Left cardiac atrium (tissue), 4 donors: ENCODE measurements around the gene EPN1. TPM values are rescaled to one million over a fixed set of nuclear protein-coding genes. Genes with fewer than 3 reads are reported as not detected.

ENCODE experiments used
- ATAC-seq, 2 donors: fragments of 200-7000 bp; cut with Tn5 transposase; one replicate each; pipeline ENCODE4 v1.9.1; 2020; ENCODE audit warnings: mild to moderate bottlenecking in 2 of 2, moderate library complexity in 2 of 2
- DNase-seq: peaks from one replicate; pipeline ENCODE4 v3.0.0-alpha.2; 2020
- intact Hi-C, 2 donors: fragments of 100-400 bp; cut with DNase I; formaldehyde crosslinking; loops; one replicate each; pipeline versions ENCODE4 v1.14.1 to v1.15.1; 2022 to 2023
- total RNA-seq, 2 donors: library from RNA; stranded (reverse); fragmentation: NEBNext Ultra II Directional; extraction: Animal tissue kit (Norgen Biotek cat#: 25700); gene quantifications; one replicate each; pipeline ENCODE4 v1.2.1, GENCODE V29; 2021
- donor health status: DM: no; HTN: yes; CAD: no.
- donor health status: DM: no; HTN: yes; CAD: no; lungs with severe emphysema.
- donor health status: DM: yes; HTN: yes; CAD: no.
- donor health status: Dilated cardiomyopathy.

Gene EPN1
- total RNA-seq, 2 donors from 2014 or later: 148 to 165 TPM

DNA sequence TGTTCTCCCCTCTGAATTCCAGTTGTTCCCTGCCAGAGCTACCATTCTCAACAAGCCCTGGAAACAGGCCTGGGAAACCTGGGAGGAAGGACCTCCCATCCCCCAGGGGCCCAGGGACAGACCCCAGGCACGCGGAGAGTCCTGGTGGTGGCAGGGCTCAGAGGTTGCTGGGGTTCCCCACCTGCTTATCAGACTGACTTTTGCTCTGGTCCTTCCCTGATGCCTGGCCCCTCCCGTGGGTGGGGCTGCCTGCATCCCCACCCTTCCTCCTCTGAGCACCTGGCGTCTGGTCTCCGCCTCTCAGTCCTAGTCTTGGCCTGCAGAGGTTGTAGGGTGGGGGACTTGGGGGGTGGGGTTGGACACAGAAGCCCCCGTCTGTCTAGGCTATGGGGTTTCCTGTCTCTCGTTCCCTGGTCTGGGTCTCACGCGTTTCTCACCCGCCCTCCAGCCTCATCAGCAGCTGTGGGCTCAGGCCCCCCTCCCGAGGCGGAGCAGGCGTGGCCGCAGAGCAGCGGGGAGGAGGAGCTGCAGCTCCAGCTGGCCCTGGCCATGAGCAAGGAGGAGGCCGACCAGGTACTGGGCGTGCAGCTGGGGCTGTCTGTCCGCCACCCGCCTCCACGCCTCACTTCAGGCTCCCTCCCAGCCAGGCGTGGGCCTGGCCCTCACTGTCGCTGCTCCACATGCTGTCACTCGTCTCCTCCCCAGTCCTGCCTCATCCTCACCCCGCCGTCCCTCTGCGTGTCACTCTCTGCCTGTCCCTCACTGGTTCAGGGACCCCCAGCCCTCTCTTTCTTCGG, 13.6 kb downstream of the EPN1 start:
- intact Hi-C loops: no loop called here
- ATAC-seq: no peak
- DNase-seq: peak; percentile 18

DNA sequence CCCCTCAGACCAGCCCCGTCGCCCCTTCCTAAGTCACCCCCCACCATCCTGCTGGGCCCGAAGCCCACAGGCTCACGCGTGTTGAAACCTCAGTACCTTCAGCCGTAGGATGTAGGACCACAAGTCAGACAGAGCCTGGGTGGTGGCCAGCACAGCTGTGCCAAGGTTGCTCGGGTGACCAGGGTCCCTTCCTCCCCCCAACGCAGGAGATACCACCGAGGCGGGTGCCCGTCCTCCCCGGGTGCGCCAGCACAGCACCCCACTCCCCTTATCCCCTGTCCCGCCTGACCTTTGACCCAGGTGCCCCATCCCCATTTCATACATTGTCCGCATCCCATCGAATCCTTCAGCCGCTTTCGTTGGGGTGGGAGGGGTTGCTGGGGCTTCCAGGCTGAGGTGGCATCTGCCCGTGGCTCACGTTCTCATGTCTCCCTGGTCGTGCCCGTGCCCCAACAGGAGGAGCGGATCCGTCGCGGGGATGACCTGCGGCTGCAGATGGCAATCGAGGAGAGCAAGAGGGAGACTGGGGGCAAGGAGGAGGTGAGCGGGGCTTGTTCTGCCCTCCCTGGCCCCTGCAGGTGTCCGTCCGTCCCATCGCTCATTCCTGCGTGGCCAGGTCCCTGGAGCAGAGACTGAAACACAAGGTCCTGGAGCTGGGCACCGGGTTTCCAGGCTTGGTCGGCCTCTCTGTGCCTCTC, 14.5 kb downstream of the EPN1 start:
- intact Hi-C loops: no loop called here
- ATAC-seq (no peak), DNase-seq (peak; percentile 20)

DNA sequence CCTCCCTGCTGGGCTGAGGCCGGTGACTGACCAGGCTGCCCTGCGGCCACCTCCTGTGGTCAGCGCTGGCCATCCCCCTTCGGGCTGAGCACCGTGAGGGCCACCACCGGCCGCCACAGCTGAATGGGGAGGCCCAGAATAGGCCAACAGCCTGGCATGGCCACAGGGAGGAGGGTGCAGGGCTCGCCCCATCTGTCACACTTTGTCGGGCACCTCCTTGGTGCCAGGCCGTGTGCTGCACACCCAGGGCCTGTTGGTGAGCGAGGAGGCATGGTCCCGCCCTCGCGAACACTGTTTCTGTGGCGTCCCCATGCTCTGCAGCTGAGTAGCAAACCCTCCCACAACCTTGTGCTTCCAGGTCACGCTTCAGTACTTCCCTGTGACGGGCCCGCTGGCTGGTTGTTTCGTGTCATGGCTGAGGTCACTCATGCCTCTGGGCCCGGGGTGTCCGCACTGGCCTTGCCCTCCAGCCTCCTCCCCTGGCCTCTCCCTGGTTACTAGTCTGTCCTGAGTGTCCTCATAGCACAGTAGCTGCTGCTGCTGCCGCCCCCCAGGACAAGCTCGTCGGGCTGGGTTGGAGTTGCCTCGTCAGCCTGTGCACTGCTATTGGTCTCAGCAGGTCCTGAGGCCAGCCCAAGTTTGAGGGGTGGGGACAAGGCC, 15.2 kb downstream of the EPN1 start:
- intact Hi-C loops: no loop called here
- ATAC-seq (no peak), DNase-seq (peak; percentile 13)

DNA sequence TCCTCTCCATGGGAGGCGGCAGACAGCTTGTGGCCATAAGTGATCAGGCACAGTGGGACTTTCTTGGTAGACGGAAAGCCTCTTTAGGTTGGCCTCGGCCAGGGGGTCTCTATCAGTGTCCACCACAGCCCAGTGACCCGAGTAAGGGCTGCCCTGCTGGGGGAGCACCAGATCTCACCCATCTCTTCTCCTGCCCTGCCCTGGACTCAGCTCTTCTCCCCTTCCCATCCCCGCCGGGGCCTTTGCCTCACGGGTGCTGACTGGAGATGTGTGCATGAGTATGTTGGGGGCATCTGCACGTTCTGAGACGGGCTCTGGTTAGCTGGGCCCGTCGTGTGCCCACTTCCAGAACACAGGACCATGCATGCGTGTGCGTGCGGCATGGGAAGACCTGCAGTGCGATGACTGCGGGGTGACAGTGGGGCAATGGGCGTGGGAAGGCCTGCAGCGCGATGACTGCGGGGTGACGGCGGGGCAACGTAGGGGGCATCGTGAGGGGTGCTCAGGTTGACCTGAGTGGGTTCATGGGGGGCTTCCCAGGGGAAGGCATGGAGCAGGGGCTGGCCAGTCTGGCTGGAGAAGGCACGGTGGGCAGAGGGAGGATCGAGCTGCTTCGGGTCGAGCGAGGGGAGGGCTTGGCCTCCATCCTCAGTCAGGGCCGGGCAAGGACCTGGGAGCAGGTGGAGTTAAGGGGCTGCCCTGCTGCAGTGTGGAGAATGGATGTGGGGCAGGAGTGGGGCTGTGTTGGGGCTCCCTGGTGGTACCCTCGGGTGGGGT, 15.9 kb downstream of the EPN1 start:
- DNase-seq (peak; percentile 12), ATAC-seq (no peak)
- intact Hi-C loops: no loop called here

DNA sequence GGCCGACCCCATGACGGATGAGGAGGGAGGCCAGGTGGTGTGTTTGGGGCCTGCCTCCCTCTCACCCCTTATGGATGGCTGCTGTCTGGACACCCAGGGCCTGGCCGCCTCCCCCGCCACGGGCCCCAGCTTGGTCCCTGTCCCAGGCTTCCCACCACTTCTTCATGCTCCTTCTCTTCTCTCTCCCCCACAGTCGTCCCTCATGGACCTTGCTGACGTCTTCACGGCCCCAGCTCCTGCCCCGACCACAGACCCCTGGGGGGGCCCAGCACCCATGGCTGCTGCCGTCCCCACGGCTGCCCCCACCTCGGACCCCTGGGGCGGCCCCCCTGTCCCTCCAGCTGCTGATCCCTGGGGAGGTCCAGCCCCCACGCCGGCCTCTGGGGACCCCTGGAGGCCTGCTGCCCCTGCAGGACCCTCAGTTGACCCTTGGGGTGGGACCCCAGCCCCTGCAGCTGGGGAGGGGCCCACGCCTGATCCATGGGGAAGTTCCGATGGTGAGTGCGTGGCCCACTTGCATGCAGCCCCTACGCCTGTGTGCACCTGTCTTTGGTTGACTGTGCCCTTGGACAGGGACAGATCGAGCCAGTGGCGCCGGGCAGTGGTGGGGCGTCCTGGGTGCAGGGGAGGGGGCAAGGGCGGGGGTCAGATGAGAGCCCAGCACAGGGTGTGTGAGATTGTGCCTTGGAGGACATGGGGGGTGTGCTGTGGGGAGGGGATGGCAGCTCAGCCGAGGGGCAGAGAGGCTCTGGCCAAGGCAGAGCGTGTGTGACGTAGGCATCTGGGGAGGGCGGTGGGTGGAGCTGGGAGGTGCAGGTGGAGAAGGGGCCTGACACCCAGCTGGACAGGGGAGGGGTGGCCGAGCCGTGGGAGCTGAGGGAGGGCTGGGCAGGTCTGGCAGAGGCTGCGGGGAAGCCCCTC, 16.8 kb downstream of the EPN1 start:
- DNase-seq (peak; percentile 20), ATAC-seq (no peak)
- intact Hi-C loops: no loop called here

DNA sequence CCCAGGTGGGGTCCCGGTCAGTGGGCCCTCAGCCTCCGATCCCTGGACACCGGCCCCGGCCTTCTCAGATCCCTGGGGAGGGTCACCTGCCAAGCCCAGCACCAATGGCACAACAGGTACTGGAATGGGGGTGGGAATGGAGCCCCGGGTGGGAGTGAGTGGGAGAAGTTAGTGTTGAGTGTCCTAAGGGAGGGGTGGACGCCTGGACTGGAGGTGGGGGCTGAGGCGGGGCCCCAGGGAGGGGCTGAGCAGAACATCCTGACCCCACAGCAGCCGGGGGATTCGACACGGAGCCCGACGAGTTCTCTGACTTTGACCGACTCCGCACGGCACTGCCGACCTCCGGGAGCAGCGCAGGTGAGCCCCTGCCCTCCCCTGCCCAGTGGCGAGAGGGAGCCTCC, 17.7 kb downstream of the EPN1 start:
- intact Hi-C loops: no loop called here
- ATAC-seq (no peak), DNase-seq (peak; percentile 12)

- DNase-seq: peak; percentile 10
- ATAC-seq: no peak
- intact Hi-C loops: no loop called here
These were observed 18.4 kb downstream of the EPN1 start for GRCh38 chr19:55693336-55693974.

DNA sequence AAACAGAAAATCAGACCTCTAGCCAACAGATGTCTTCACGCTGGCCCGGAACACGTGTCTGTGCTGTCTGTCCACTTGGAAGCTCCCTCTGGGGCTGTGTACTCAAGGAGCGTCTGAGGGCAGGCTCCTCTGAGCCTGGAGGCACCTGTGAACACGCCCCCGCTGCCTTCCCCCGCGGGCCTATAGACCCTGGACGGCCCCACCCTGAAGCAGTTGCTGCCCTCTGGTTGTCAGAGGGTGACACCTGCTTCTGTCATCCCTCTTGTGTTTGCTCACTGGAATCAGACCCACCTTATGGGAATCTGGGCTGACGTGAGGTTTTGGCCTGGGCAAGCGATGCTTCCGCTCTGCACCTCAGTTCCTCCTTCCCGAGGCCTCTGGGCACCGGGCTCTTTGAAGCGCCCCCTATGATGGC, 19.2 kb downstream of the EPN1 start:
- DNase-seq (no peak), ATAC-seq (no peak)
- intact Hi-C loops: no loop called here

GRCh38 chr19:55694656-55695491, 19.8 kb downstream of the EPN1 start:
- DNase-seq: no peak
- intact Hi-C loops: no loop called here
- ATAC-seq: no peak

DNA sequence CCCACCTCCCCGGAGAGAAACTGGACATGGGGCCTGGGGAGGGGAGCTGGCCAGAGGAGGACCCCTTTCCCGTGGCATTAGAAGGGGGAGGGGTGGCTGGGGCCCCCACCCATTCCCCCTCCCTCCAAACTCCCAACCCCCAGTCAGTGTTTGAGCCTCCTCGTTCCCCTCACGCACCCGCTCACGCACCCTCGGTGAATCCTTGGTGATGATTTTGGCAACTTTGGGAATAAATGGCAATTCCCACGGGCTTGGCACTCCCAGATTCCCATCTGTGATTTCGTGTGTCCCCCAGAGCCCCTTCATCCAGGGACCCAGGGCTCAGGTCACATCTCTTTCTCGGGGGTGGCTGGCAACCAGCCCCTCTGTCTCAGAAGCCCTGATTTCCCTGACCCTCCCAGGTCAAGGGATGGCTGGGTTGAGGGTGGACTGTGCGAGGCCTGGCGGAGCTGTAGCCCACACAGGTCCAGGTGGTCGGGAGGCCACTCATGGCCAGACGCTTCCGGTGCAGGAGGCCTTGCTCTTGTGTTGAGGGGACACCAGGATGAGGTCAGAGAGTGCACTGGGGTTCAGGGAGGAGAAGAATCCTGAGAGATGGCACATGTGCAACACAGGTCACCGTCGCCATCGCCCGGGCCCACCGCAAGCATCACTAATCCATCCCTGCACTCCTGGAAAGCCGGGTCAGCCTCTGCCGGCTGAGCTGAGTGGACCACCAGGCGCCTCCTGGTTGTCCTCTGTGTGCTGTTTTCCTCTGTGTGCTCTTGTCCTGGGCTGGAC, 20.7 kb downstream of the EPN1 start:
- DNase-seq: no peak

GRCh38 chr19:55696301-55697068, 21.5 kb downstream of the EPN1 start:
- DNase-seq (no peak), ATAC-seq (no peak)
- intact Hi-C loops: no loop called here

More for the DNA sequence above, 20.7 kb downstream of the EPN1 start:
- no peak for ATAC-seq
- intact Hi-C loops: no loop called here

GRCh38 chr19:55697069-55697440, 22.0 kb downstream of the EPN1 start:
- no peak for ATAC-seq
- intact Hi-C loops: no loop called here
- DNase-seq: no peak

DNA sequence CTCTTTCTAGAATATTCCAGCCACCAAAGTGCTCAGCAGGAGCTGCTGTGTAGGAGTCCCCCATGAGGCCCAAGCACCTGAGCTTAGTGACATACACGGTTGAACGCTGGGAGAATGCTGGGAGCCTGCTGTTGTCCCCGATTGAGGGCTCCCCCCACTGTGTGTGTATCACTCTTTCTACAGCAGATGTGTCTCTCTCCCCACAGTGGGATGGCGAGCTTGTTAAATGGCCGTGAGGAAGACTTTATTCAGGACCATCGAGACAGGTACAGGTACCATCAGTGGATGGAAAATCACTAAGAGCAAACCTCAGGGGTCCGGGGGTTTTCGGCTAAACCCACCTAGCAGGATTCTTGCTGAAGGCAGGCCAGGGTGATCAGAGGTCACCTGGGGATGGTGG, 22.7 kb downstream of the EPN1 start:
- ATAC-seq (no peak), DNase-seq (no peak)
- intact Hi-C loops: no loop called here

GRCh38 chr19:55698256-55698655, 23.2 kb downstream of the EPN1 start:
- no peak for ATAC-seq
- no peak for DNase-seq
- intact Hi-C loops: no loop called here

- ATAC-seq: no peak
- no peak for DNase-seq
- intact Hi-C loops: no loop called here
These were observed 24.2 kb downstream of the EPN1 start for GRCh38 chr19:55699221-55699620.

DNA sequence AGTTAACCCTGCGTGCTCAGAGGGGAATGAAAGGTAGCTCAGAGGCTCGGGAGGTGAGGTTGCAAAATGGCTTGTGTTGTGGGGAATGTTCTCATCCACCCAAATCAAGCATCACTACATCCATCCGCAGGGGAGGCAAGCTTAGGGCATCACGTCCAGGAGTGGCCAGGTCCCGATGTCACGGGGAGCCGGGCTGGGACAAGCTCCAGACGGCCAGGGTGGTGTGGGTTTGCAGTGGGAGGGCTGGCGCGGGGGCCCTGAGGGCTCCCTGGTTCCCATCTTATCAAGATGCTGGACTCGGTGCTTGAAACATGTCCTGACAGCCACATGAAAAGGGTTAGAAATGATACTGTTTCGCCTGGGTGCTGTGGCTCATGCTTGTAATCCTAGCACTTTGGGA, 25.8 kb downstream of the EPN1 start:
- ATAC-seq: no peak
- DNase-seq: no peak
- intact Hi-C loops: no loop called here
